Stimulated activated CD4-positive, alpha-beta T cell treated with anti-CD3 and anti-CD28 coated beads, Interleukin-1b, Interleukin-23, amount 100 ng/mL, for 24 hours (primary cell): Measurements from ENCODE around the gene MAML3.

ENCODE experiments used
- DNase-seq, 4 experiments: peaks; one replicate each; pipeline ENCODE4 v3.0.0-alpha.2; 2020; ENCODE audit warnings: low read depth in 4 of 4, low spot score in 1 of 4

MAML3 gene

GRCh38 chr4:140048419-140048995 lies 105.5 kb downstream of the MAML3 start:
- DNase-seq: no peak

GRCh38 chr4:140047786-140048185 lies 106.2 kb downstream of the MAML3 start:
- DNase-seq: no peak

GRCh38 chr4:140047017-140047640 lies 106.9 kb downstream of the MAML3 start:
- DNase-seq: no peak

- no peak for DNase-seq
These were observed 107.4 kb downstream of the MAML3 start for GRCh38 chr4:140046543-140046942.

- no peak for DNase-seq
These were observed 108.0 kb downstream of the MAML3 start for GRCh38 chr4:140046016-140046415.

- no peak for DNase-seq
These were observed 109.6 kb downstream of the MAML3 start for GRCh38 chr4:140044337-140044902.

GRCh38 chr4:140042634-140043033 lies 111.3 kb downstream of the MAML3 start:
- no peak for DNase-seq

GRCh38 chr4:140038031-140038533 lies 115.9 kb downstream of the MAML3 start:
- no peak for DNase-seq

GRCh38 chr4:140037353-140038030 lies 116.5 kb downstream of the MAML3 start:
- DNase-seq: no peak

GRCh38 chr4:140031706-140032105 lies 122.3 kb downstream of the MAML3 start:
- no peak for DNase-seq

GRCh38 chr4:140031061-140031460 lies 122.9 kb downstream of the MAML3 start:
- DNase-seq: no peak

- DNase-seq: no peak
These were observed 125.1 kb downstream of the MAML3 start for GRCh38 chr4:140028676-140029517.

GRCh38 chr4:140028101-140028500 lies 125.9 kb downstream of the MAML3 start:
- DNase-seq: no peak

GRCh38 chr4:140027101-140027500 lies 126.9 kb downstream of the MAML3 start:
- no peak for DNase-seq

- no peak for DNase-seq
These were observed 128.5 kb downstream of the MAML3 start for GRCh38 chr4:140025470-140025869.

GRCh38 chr4:140020457-140021361 lies 133.3 kb downstream of the MAML3 start:
- DNase-seq: no peak

- DNase-seq: no peak
These were observed 134.2 kb downstream of the MAML3 start for GRCh38 chr4:140019619-140020347.

GRCh38 chr4:140018931-140019618 lies 134.9 kb downstream of the MAML3 start:
- no peak for DNase-seq

GRCh38 chr4:140014284-140014683 lies 139.7 kb downstream of the MAML3 start:
- no peak for DNase-seq
